T-helper 2 cell treated with Interferon-gamma antibody and Interleukin-4, amounts not matched to agents 100 ng/mL and 5 ng/mL, for 36 hours (primary cell): ENCODE results near the gene SLC35F5. TPM values are rescaled to one million over a fixed set of nuclear protein-coding genes. Genes with fewer than 3 reads are reported as not detected.
"Not testable (repeated sequence)": the region's sequence is repeated elsewhere in the genome, so short reads cannot be mapped to it uniquely, and the experiment has no call there.

Experiments
- intact Hi-C: fragments of 100-400 bp; cut with micrococcal nuclease; formaldehyde crosslinking; loops from one replicate; pipeline ENCODE4 v1.15.1; 2023
- total RNA-seq: library from RNA; stranded (reverse); gene quantifications from 2 replicates; pipeline ENCODE4 v1.2.3, GENCODE V29; 2022

SLC35F5 gene
- total RNA-seq, 1 donor from 2014 or later: 17.8 TPM

- intact Hi-C loops: not testable (repeated sequence)
Observed at GRCh38 chr2:113698251-113698650, 58.2 kb downstream of the SLC35F5 start.

DNA sequence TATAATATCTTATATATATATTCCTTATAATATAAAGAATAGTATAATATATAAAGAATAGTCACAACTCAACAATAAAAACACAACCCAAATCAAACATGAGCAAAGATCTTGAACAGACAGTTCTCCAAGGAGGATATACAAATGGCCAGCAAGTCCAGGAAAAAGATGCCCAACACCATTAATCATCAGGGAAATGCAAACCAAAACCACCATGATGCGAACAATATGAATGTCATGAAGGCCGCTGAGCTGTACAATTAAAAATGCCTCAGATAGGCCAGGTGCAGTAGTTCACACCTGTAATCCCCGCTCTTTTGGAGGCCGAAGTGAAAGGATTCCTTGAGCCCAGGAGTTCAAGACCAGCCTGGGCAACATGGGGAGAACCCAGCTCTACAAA, 58.9 kb downstream of the SLC35F5 start:
- intact Hi-C loops: no loop called here

- intact Hi-C loops: no loop called here
Observed at GRCh38 chr2:113694438-113694837, 62.0 kb downstream of the SLC35F5 start.

- intact Hi-C loops: loop anchor here (2.0 kb wide), 2 partner anchors 64 to 196 kb away; partner anchors contain the start of gene SLC35F5
Observed at GRCh38 chr2:113692698-113693428, 63.6 kb downstream of the SLC35F5 start.

DNA sequence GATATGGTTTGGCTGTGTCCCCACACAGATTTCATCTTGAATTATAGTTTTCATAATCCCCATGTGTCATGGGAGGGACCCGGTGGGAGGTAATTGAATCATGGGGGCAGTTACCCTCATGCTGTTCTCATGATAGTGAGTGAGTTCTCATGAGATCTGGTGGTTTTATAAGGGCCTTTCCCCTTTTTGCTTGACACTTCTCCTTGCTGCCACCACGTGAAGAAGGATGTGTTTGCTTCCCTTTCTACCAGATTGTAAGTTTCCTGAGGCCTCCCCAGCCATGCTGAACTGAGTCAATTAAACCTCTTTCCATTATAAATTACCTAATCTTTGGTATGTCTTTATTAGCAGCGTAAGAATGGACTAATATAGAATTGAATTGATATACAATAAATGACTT, 65.6 kb downstream of the SLC35F5 start:
- intact Hi-C loops: not testable (repeated sequence)

DNA sequence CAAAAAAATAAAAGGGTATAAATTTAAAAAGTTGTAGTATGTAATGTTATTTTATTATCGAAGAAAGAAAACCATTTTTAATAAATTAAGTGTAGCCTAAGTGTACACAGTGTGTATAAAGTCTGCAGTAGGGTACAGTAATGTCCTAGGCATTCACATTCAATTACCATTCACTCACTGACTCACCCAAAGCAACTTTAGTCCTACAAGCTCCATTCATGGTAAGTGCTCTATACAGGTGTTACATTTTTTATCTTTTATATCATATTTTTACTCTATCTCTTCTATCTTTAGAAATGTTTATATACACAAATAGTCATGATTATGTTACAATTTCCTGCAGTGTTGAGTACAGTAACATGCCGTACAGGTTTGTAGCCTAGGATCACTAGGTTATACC, 69.9 kb downstream of the SLC35F5 start:
- intact Hi-C loops: no loop called here

GRCh38 chr2:113685471-113685870, 71.0 kb downstream of the SLC35F5 start:
- intact Hi-C loops: no loop called here

- intact Hi-C loops: no loop called here
Observed at GRCh38 chr2:113679457-113679856, 77.0 kb downstream of the SLC35F5 start.

DNA sequence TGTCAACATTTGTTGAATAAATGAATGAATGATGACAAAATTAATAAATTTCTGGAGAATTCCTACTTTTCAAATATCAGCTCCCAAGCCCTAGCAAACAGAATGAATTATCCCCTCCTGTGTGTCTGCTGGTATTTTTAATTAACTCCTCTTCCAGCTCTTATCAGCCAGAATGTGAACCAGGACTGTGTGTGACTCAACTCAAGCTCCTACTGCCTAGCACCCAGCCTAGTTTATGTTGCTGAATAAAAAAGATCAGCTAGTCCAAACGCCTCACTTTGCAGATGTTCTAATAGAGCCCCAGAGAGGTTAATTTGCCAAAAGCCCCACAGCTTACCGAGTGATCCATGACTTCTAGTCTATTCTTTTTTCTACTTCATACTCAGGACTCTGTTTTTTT, 79.1 kb downstream of the SLC35F5 start:
- intact Hi-C loops: no loop called here

DNA sequence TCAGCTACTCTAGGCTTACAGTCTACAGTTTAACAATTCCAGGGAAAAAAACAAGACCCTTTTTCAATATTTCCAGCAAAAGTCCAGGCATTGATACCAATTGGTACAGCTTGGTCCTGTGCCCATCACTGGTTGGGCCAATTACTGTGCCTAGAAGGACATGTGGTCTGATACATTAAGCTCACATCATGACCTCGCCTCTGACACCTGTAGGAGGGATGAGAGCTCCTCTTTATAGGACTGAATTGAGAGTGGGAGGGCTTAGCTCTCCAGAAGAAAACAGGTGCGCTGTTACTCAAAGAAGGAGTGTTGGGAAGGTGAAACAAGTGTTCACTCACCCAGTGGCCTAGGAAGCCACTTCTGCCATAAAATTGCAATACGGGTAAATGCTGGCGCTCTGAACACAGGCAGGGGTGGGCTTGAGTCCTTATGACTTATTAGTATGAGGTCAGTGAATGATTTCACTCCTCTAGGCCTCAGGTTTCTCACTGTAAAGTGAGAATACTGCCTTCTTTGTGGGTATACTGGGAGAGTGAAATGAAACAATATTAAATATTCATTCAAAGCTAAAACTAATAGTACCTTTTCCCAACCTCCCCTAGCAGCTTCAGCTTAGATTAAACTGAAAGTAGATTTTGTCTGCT, 79.7 kb downstream of the SLC35F5 start:
- intact Hi-C loops: no loop called here

DNA sequence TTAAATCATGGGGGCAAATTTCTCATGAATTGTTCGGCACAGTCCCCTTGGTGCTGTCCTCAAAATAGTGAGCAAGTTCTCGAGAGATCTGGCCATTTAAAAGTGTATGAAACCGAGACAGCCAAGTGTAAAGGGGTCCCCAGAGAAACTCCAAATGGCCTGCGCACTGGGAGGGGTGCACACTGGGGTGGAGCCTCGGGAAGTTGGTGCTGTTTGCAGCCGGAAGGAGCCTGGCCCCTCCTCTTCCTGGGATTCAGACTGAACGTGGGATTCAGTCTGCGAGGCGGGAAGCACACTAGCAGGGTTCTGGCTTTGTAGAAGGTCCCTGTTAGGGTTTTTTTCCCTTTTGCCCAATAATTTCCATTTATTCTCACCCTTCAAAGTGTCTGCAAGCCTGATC, 80.6 kb downstream of the SLC35F5 start:
- intact Hi-C loops: no loop called here

DNA sequence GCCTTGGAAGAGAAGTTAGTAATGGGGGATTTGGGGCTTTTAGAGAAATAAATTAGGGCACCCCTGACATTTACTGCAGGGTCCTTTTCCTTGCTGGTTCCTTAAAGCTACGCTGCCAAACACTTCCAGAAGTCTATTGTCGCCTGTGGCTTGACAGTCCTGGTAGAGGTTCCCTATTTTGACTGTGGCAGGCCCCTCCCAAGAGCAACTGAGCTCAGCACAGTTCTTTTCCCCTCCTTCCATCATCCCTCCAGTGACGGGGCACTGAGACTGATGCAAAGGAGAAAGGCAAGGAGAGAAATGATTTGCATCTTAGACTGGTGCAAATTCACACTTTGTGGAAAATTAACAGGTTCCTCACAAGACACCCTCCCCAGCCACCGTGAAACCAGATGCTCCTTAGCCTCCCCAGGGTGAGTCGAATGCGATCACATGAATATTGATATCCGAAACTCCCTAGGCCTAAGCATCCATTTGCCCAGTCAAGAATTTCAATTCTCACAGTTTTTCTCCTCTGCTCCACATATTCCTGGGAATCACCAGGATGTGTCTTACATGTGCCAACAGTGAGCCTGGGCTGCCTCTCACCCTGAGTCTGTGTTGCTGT, 84.0 kb downstream of the SLC35F5 start:
- intact Hi-C loops: no loop called here

DNA sequence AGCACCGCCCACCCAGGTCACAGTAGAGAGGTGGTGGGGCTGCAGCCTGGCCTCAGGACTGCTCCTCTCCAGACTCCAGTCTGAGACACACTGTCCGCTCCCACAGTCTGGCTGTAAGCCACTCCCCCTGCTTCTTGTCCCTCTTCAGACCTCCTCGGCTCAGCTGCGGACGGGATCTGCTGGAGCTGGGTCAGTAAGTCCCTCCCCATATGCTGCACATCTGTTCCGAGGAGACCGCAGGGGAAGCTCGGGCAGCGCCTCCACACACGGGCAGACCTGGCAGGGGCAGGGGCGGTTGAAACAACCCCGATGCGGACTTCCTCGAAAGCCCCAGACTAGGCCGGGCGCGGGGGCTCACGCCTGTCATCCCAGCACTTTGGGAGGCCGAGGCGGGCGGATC, 87.4 kb downstream of the SLC35F5 start:
- intact Hi-C loops: not testable (repeated sequence)

- intact Hi-C loops: not testable (repeated sequence)
Observed at GRCh38 chr2:113664761-113665533, 91.5 kb downstream of the SLC35F5 start.

DNA sequence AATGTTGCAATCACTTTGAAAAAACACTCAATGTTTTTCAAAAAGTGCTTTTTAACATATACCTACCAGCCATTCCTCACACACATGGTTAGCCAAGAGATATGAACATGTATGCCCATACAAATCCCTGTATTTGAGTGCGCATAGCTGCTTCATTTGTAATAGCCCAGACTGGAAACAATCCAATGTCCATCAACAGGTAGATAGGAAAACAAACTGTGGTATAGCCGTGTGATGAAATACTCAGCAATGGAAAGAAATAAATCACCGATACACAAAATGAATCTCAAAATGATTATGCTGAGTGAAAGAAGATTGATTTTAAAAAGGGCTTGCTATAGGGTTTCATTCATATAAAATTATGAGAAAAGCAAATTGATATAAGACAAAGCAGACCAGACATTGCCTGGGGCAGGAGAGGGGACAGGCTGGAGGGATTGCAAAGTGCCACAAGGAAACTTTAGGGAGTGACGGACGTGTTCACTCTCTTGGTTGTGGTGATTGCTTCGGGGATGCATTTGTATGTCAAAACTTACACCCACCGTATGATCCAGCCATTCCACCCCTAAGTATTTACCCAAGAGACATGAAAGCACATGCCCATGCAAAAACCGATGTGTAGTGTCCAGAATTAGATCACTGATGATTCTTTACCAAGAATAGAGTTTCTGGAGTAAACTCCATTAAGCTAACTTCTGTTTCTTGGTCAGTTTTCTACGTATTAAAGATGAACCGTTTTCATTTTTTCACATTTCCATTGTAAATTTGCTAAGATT, 93.0 kb downstream of the SLC35F5 start:
- intact Hi-C loops: not testable (repeated sequence)

Other genes with a start within 250 kb of the SLC35F5 start
- 27.6 and 29.6 TPM in 2 replicates for gene RABL2A, start 129.4 kb downstream of the SLC35F5 start, total RNA-seq
- 649 and 664 TPM in 2 replicates for gene ACTR3, start 133.4 kb upstream of the SLC35F5 start, total RNA-seq